HG03442 (cell line): ENCODE data around the gene WNT3A.

ENCODE experiments used
- ATAC-seq: cut with Tn5 transposase; IDR thresholded peaks from one replicate; pipeline ENCODE4 v1.9.1; 2021; ENCODE audit warnings: mild to moderate bottlenecking, moderate library complexity; ENCODE audit not compliant: unreplicated experiment

Gene WNT3A

GRCh38 chr1:228109962-228110488, 103.2 kb downstream of the WNT3A start:
- peak; percentile 2 for ATAC-seq

GRCh38 chr1:228110556-228110955, 103.8 kb downstream of the WNT3A start:
- ATAC-seq: no peak
